Hepatocyte (in vitro differentiated cells): ENCODE data around the gene MRTFB.

ENCODE experiments used
- EZH2 ChIP-seq: fragments of 200-600 bp; sonication (generic); IDR thresholded peaks from 2 replicates; pipeline ENCODE4 v1.6.1; 2016; ENCODE audit warnings: antibody characterized with exemption, mild to moderate bottlenecking, borderline replicate concordance
- EZH2phosphoT487 ChIP-seq: fragments of 200-600 bp; sonication (generic); IDR thresholded peaks from one replicate; pipeline ENCODE4 v1.6.1; 2018; ENCODE audit warnings: antibody characterized with exemption, mild to moderate bottlenecking, low read depth, moderate library complexity; ENCODE audit not compliant: unreplicated experiment, severe bottlenecking
- TF ChIP-seq, protein P1 (sequence below): fragments of 200-600 bp; sonication (generic); IDR thresholded peaks from 2 replicates; pipeline ENCODE4 v1.5.1; 2016; ENCODE audit warnings: antibody characterized with exemption, mild to moderate bottlenecking; ENCODE audit not compliant: poor library complexity

DNA sequence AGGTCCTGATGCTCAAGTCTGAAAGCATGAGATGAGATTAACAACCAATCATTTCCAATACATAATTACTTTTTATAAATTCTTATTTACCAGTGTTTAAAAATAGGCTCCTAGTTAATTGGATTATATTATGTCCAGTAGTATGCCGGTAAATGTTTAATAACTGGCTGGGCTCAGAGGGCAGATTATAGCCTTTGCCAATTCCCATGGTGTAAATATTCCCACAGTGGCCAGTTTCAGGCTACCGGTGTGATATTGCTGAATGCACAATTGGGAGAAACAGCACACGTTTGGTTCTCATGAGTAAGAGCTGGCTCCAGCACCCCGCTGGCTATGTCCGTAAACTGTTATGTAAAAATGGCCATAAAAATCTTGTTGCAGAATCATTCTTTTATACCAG, 167.6 kb downstream of the MRTFB start:
- TF ChIP-seq, protein P1, sequence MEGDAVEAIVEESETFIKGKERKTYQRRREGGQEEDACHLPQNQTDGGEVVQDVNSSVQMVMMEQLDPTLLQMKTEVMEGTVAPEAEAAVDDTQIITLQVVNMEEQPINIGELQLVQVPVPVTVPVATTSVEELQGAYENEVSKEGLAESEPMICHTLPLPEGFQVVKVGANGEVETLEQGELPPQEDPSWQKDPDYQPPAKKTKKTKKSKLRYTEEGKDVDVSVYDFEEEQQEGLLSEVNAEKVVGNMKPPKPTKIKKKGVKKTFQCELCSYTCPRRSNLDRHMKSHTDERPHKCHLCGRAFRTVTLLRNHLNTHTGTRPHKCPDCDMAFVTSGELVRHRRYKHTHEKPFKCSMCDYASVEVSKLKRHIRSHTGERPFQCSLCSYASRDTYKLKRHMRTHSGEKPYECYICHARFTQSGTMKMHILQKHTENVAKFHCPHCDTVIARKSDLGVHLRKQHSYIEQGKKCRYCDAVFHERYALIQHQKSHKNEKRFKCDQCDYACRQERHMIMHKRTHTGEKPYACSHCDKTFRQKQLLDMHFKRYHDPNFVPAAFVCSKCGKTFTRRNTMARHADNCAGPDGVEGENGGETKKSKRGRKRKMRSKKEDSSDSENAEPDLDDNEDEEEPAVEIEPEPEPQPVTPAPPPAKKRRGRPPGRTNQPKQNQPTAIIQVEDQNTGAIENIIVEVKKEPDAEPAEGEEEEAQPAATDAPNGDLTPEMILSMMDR = no peak
- no peak for TF ChIP-seq EZH2
- no peak for TF ChIP-seq EZH2phosphoT487
